OCI-LY3 (cell line): ENCODE measurements around the gene CLEC16A.
"Not testable (repeated sequence)": the region's sequence is repeated elsewhere in the genome, so short reads cannot be mapped to it uniquely, and the experiment has no call there.

ENCODE experiments used
- H2AFZ ChIP-seq: fragments of 200-600, 300-600 bp; shearing (Covaris generic); 2 replicates; pipeline ENCODE4 v1.6.0; 2014; ENCODE audit warnings: antibody characterized with exemption, low read depth, low read length
- H3K27ac ChIP-seq: fragments of 200-600, 300-600 bp; sonication (generic); 2 replicates; pipeline ENCODE4 v1.5.1; 2014; ENCODE audit warnings: mild to moderate bottlenecking, low read length, moderate library complexity, mixed read lengths
- H3K27me3 ChIP-seq: fragments of 200-600, 300-600 bp; sonication (generic); 2 replicates; pipeline ENCODE4 v1.6.1; 2014; ENCODE audit warnings: low read depth, low read length, mixed read lengths
- H3K36me3 ChIP-seq: fragments of 200-600, 300-600 bp; sonication (generic); replicated peaks from 2 replicates; pipeline ENCODE3; 2014; ENCODE audit warnings: low read depth, low read length, mixed read lengths
- H3K4me1 ChIP-seq: fragments of 300-600, 200-600 bp; sonication (generic); 2 replicates; pipeline ENCODE4 v1.6.1; 2014; ENCODE audit warnings: low read length, mixed read lengths
- H3K4me2 ChIP-seq: fragments of 200-600, 300-600 bp; sonication (generic); 2 replicates; pipeline ENCODE4 v1.6.1; 2014; ENCODE audit warnings: low read length, mixed read lengths
- H3K4me3 ChIP-seq: fragments of 300-600, 200-600 bp; sonication (generic); 2 replicates; pipeline ENCODE4 v1.5.1; 2014; ENCODE audit warnings: antibody characterized with exemption, mild to moderate bottlenecking, low read length, moderate library complexity
- H3K79me2 ChIP-seq: fragments of 300-600, 200-600 bp; shearing (Covaris generic); 2 replicates; pipeline ENCODE4 v1.6.1; 2014; ENCODE audit warnings: mild to moderate bottlenecking, low read length, mixed read lengths
- H3K9ac ChIP-seq: fragments of 300-600, 200-600 bp; shearing (Covaris generic); 2 replicates; pipeline ENCODE4 v1.6.0; 2014; ENCODE audit warnings: mild to moderate bottlenecking, low read length, moderate library complexity
- H3K9me3 ChIP-seq: fragments of 200-600, 300-600 bp; shearing (Covaris generic); 2 replicates; pipeline ENCODE4 v1.6.1; 2014; ENCODE audit warnings: low read length, mixed read lengths; ENCODE audit not compliant: insufficient read depth
- H4K20me1 ChIP-seq: fragments of 200-600, 300-600 bp; sonication (generic); 2 replicates; pipeline ENCODE4 v1.6.1; 2016; ENCODE audit warnings: low read length, mixed read lengths; ENCODE audit not compliant: insufficient read depth
- EZH2phosphoT487 ChIP-seq: fragments of 200-600 bp; shearing (Covaris generic); IDR thresholded peaks from 2 replicates; pipeline ENCODE4 v1.6.1; 2018; ENCODE audit warnings: antibody characterized with exemption, mixed run types, low read depth
- TF ChIP-seq, protein P1 (sequence below): fragments of 200-600, 300-600 bp; sonication (generic); IDR thresholded peaks from 2 replicates; pipeline ENCODE4 v1.5.1; 2014; ENCODE audit warnings: antibody characterized with exemption, low read length, low read depth

CLEC16A gene

DNA sequence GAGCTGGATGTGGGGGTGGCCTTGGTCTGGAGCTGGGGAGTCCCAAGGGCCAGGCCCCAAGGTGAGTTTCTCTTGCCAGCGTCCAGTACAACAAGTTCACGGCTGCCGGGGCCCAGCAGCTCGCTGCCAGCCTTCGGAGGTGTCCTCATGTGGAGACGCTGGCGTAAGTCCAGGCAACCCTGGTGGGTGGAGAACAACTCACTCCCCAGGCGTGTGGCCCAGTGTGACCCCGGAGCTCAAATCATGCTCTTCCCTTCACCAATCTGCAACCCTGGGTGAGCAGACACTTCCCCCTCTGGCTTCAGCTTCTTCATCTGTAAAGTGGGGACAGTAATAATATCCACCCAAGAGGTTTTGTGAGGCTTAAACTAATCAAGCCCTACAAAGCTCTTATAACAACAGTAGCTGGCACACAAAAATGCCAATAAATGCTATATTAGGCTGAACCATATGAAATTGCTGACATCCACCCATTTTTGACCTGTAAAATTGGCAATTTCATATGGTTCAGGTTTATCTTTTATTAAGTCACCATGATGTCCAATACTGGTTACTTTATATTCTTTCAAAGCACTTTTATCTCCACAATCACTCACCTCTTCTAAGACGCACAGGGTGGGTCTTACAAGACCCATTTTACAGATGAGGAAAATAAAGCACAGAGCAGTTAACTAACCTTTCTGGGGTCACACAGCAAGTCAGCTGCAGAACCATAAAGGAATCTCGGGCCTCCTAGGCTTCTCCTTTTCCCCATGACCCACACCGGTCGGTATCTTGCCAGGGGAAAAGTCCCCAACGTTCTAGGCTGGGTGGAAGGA, 21.8 kb upstream of the CLEC16A start:
- H3K27me3 ChIP-seq = no peaks in the 10 kb centered on the region
- peaks cover 73% of the 10 kb centered on the region for H3K36me3 ChIP-seq
- H2AFZ ChIP-seq = no peak overlapping the region
- peaks cover 63% of the 10 kb centered on the region for H4K20me1 ChIP-seq
- no peak overlapping the region for H3K4me3 ChIP-seq
- H3K9me3 ChIP-seq = no peaks in the 10 kb centered on the region
- 0 out of 2 replicates have a peak, but pooled peaks cover 5% of the 10 kb centered on the region for H3K79me2 ChIP-seq
- no peak overlapping the region for H3K27ac ChIP-seq
- no peak overlapping the region for H3K4me2 ChIP-seq
- no peak overlapping the region for H3K9ac ChIP-seq
- peaks cover 11% of the 10 kb centered on the region for H3K4me1 ChIP-seq
- no peak for TF ChIP-seq EZH2phosphoT487
- TF ChIP-seq, protein P1, sequence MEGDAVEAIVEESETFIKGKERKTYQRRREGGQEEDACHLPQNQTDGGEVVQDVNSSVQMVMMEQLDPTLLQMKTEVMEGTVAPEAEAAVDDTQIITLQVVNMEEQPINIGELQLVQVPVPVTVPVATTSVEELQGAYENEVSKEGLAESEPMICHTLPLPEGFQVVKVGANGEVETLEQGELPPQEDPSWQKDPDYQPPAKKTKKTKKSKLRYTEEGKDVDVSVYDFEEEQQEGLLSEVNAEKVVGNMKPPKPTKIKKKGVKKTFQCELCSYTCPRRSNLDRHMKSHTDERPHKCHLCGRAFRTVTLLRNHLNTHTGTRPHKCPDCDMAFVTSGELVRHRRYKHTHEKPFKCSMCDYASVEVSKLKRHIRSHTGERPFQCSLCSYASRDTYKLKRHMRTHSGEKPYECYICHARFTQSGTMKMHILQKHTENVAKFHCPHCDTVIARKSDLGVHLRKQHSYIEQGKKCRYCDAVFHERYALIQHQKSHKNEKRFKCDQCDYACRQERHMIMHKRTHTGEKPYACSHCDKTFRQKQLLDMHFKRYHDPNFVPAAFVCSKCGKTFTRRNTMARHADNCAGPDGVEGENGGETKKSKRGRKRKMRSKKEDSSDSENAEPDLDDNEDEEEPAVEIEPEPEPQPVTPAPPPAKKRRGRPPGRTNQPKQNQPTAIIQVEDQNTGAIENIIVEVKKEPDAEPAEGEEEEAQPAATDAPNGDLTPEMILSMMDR = no peak

- no peak overlapping the region for H3K9ac ChIP-seq
- H3K4me3 ChIP-seq = no peak overlapping the region
- peaks cover 67% of the 10 kb centered on the region for H3K36me3 ChIP-seq
- H3K9me3 ChIP-seq = no peaks in the 10 kb centered on the region
- H3K27ac ChIP-seq = no peak overlapping the region
- peaks cover 64% of the 10 kb centered on the region for H4K20me1 ChIP-seq
- no peak overlapping the region for H3K4me2 ChIP-seq
- peaks cover 5% of the 10 kb centered on the region for H3K4me1 ChIP-seq
- no peak overlapping the region for H2AFZ ChIP-seq
- no peaks in the 10 kb centered on the region for H3K79me2 ChIP-seq
- H3K27me3 ChIP-seq = no peaks in the 10 kb centered on the region
- TF ChIP-seq EZH2phosphoT487 = no peak
- TF ChIP-seq, protein P1 = no peak
These were observed 21.2 kb upstream of the CLEC16A start for GRCh38 chr16:10923146-10923649.

DNA sequence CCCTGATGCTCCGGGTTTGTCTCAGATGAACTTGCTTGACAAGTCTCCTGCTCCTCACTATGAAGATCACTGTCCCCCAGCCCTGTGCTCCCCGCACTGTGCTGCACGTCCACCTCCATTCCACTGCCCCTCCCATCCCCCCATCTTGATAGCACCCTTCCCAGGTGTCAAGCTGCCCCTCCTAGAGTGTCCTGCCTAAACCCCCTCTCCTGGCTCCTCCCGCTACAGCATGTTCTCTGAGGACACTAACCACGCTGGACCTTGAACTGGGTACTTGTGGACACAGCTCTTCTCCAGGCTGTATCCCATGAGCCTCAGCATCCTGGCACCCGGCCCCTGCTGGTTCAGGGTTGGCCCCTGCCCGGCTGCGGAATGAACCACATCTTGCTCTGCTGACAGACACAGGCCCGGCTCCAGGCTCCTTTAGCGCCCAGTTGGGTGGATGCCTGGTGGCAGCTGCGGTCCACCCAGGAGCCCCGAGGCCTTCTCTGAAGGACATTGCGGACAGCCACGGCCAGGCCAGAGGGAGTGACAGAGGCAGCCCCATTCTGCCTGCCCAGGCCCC, 20.6 kb upstream of the CLEC16A start:
- TF ChIP-seq, protein P1 = no peak
- TF ChIP-seq EZH2phosphoT487 = no peak
- Histone ChIP-seq H3K36me3 (peaks cover 62% of the 10 kb centered on the region), H3K4me2 (no peak overlapping the region), H3K79me2 (no peaks in the 10 kb centered on the region), H3K9me3 (no peaks in the 10 kb centered on the region), H2AFZ (no peak overlapping the region), H3K4me3 (no peak overlapping the region), H3K4me1 (no peaks in the 10 kb centered on the region), H3K27me3 (no peaks in the 10 kb centered on the region), H3K9ac (no peak overlapping the region), H4K20me1 (peaks cover 62% of the 10 kb centered on the region), H3K27ac (no peak overlapping the region)

DNA sequence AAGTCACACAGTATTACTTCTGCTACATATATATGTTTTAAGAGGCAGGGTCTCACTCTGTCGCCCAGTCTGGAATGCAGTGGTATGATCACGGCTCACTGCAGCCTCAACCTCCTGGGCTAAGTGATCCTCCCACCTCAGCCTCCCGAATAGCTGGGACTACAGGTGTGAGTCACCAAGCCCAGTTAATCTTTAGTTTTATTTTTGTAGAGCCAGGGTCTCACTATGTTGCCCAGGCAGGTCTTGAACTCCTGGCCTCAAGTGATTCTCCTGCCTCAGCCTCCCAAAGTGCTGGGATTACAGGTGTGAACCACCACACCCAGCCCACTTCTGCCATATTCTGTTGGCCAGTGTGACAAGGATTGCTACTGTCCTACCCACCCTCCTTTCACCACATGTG, 19.1 kb upstream of the CLEC16A start:
- not testable (repeated sequence) for H3K27me3 ChIP-seq, H3K9me3 ChIP-seq, H3K27ac ChIP-seq, H2AFZ ChIP-seq, H3K4me3 ChIP-seq, H3K79me2 ChIP-seq, H3K9ac ChIP-seq, H3K4me1 ChIP-seq, H3K4me2 ChIP-seq
- Histone ChIP-seq H4K20me1 (peaks cover 59% of the 10 kb centered on the region), H3K36me3 (peaks cover 53% of the 10 kb centered on the region)
